ENCODE data around the gene EIF5A.
A peak's percentile ranks its signal among the peaks of the same experiment; 100 is the strongest.

The EIF5A gene

GRCh38 chr17:7289256-7290032 is 18.0 kb upstream of the EIF5A start:
- DNase-seq = no peak

- no peak for DNase-seq
Observed at GRCh38 chr17:7290166-7290565, 17.3 kb upstream of the EIF5A start.

- no peak for DNase-seq
Observed at GRCh38 chr17:7290685-7291084, 16.7 kb upstream of the EIF5A start.

- DNase-seq = no peak
Observed at GRCh38 chr17:7292194-7292593, 15.2 kb upstream of the EIF5A start.

GRCh38 chr17:7292729-7293128 is 14.7 kb upstream of the EIF5A start:
- DNase-seq = no peak

- DNase-seq = no peak
Observed at GRCh38 chr17:7293159-7293558, 14.3 kb upstream of the EIF5A start.

GRCh38 chr17:7293816-7294613 is 13.4 kb upstream of the EIF5A start:
- no peak for DNase-seq

GRCh38 chr17:7294614-7295153 is 12.7 kb upstream of the EIF5A start, which contains the start of gene YBX2:
YBX2 (minus strand) TSS chr17:7294639; CDS start chr17:7294500, 139 bp downstream.
- DNase-seq = peak; percentile 57

- no peak for DNase-seq
Observed at GRCh38 chr17:7295230-7296180, 11.9 kb upstream of the EIF5A start.

GRCh38 chr17:7296189-7296861 is 11.1 kb upstream of the EIF5A start:
- peak; percentile 85 for DNase-seq

GRCh38 chr17:7304179-7304578 is 3.2 kb upstream of the EIF5A start:
- DNase-seq = no peak

GRCh38 chr17:7307686-7308624 is 527 bp downstream of the EIF5A start:
- DNase-seq = no peak

- peak; percentile 80 for DNase-seq
Observed at GRCh38 chr17:7308625-7309433, 1.4 kb downstream of the EIF5A start.

- no peak for DNase-seq
Observed at GRCh38 chr17:7309628-7310027, 2.2 kb downstream of the EIF5A start.

GRCh38 chr17:7311110-7311705 is 3.8 kb downstream of the EIF5A start:
- no peak for DNase-seq

- no peak for DNase-seq
Observed at GRCh38 chr17:7312432-7313087, 5.1 kb downstream of the EIF5A start.

- no peak for DNase-seq
Observed at GRCh38 chr17:7313088-7313889, 5.9 kb downstream of the EIF5A start.
